K562 (cell line): ENCODE results near the gene TRIM65. TPM values are rescaled to one million over a fixed set of nuclear protein-coding genes. Genes with fewer than 3 reads are reported as not detected.

Source experiments
- BRCA1 ChIP-seq, 2 experiments: fragments of 450-650 bp in 1 of 2; sonication (generic) in 1 of 2; formaldehyde crosslinking in 1 of 2; IDR thresholded peaks; 2 replicates each; pipeline versions ENCODE4 v1.5.0 to v1.6.1; 2017 to 2020; ENCODE audit warnings: mild to moderate bottlenecking in 1 of 2, missing genetic modification reagents in 1 of 2
- EHMT2 ChIP-seq: fragments of 450-650 bp; IDR thresholded peaks from 2 replicates; pipeline ENCODE4 v1.6.1; 2018; ENCODE audit warnings: antibody characterized with exemption
- ESRRB ChIP-seq: fragments of 250-450 bp; sonication (Bioruptor Pico); IDR thresholded peaks from 2 replicates; pipeline ENCODE4 v1.5.0; 2020; ENCODE audit warnings: mild to moderate bottlenecking, moderate library complexity, borderline replicate concordance
- ETS2 ChIP-seq: IDR thresholded peaks from 2 replicates; pipeline ENCODE4 v1.6.1; 2016; ENCODE audit warnings: borderline replicate concordance, missing genetic modification characterization, mild to moderate bottlenecking, moderate library complexity, missing compliant biosample characterization; ENCODE audit not compliant: poor library complexity, severe bottlenecking
- FIP1L1 ChIP-seq: fragments of 200-400 bp; formaldehyde crosslinking; IDR thresholded peaks from 2 replicates; pipeline ENCODE4 v1.6.1; 2018; ENCODE audit warnings: mild to moderate bottlenecking, low read depth, low read length; ENCODE audit not compliant: poor library complexity, severe bottlenecking
- ILF3 ChIP-seq: fragments of 450-650 bp; IDR thresholded peaks from 2 replicates; pipeline ENCODE4 v1.6.1; 2018; ENCODE audit warnings: antibody characterized with exemption, mild to moderate bottlenecking, moderate library complexity, borderline replicate concordance
- MTF1 ChIP-seq: fragments of 250-450 bp; sonication (Bioruptor Pico); IDR thresholded peaks from 2 replicates; pipeline ENCODE4 v1.9.0; 2021; ENCODE audit warnings: moderate library complexity, mild to moderate bottlenecking, inconsistent platforms, borderline replicate concordance
- NCOA2 ChIP-seq, 2 experiments: fragments of 450-650 bp; IDR thresholded peaks; 2 replicates each; pipeline ENCODE4 v1.6.1; 2018; ENCODE audit warnings: mild to moderate bottlenecking in 2 of 2, moderate library complexity in 1 of 2; ENCODE audit not compliant: partially characterized antibody in 2 of 2
- POLR2AphosphoS2 ChIP-seq: IDR thresholded peaks from 2 replicates; pipeline ENCODE4 v1.6.1; 2012; ENCODE audit warnings: low read length, improper control_type of control experiment
- SMAD1 ChIP-seq: fragments of 150-350 bp; IDR thresholded peaks from 2 replicates; pipeline ENCODE4 v1.6.1; 2014; ENCODE audit warnings: low read length, low read depth; ENCODE audit not compliant: partially characterized antibody
- SNIP1 ChIP-seq: fragments of 450-650 bp; IDR thresholded peaks from 2 replicates; pipeline ENCODE4 v1.7.1; 2017; ENCODE audit warnings: low read depth, mild to moderate bottlenecking
- SRSF9 ChIP-seq: fragments of 200-400 bp; formaldehyde crosslinking; IDR thresholded peaks from 2 replicates; pipeline ENCODE4 v1.6.1; 2017; ENCODE audit warnings: low read depth, low read length, borderline replicate concordance
- ZNF507 ChIP-seq: conservative IDR thresholded peaks from 2 replicates; pipeline ENCODE4 v1.6.1; 2017; ENCODE audit warnings: missing genetic modification characterization, missing compliant biosample characterization
- ZNF785 ChIP-seq: fragments of 250-450 bp; sonication (Bioruptor Pico); IDR thresholded peaks from 2 replicates; pipeline ENCODE4 v1.4.0; 2020; ENCODE audit warnings: mild to moderate bottlenecking
- ZNF830 ChIP-seq: fragments of 250-450 bp; sonication (Bioruptor Pico); IDR thresholded peaks from 2 replicates; pipeline ENCODE4 v1.5.0; 2021; ENCODE audit warnings: mild to moderate bottlenecking
- polyA plus RNA-seq, 8 experiments: library from polyadenylated mRNA; depleted of rRNA in 4 of 8; stranded (reverse) in 5 of 8; unstranded in 3 of 8; fragments of >200 nt; fragmentation: Nextera tagmentation in 2 of 8; fragmentation: Illumina TruSeq in 1 of 8; extraction: Ambion mirVana in 2 of 8; extraction: Trizol in 1 of 8; gene quantifications; 2 replicates each; pipeline versions ENCODE4 v1.2.1 to v1.2.3, GENCODE V29; 2011 to 2014; ENCODE audit warnings: inconsistent platforms in 1 of 8, missing spikeins in 1 of 8
- total RNA-seq, 7 experiments: library from RNA; depleted of rRNA in 6 of 7; stranded (reverse); fragments of >200 nt in 6 of 7; fragmentation: Illumina TruSeq in 2 of 7; extraction: Trizol in 2 of 7; gene quantifications; 2 replicates each; pipeline versions ENCODE4 v1.2.1 to v1.2.3, GENCODE V29; 2011 to 2021; ENCODE audit warnings: low replicate concordance in 1 of 7
- TF ChIP-seq, protein P1 (sequence below): fragments of 250-450 bp; sonication (Bioruptor Pico); IDR thresholded peaks from 2 replicates; pipeline ENCODE4 v1.4.0; 2020; ENCODE audit warnings: mild to moderate bottlenecking, moderate library complexity, borderline replicate concordance
- TF ChIP-seq, protein P2 (sequence below): fragments of 450-650 bp; formaldehyde crosslinking; IDR thresholded peaks from 2 replicates; pipeline ENCODE4 v1.4.0; 2022; ENCODE audit warnings: mild to moderate bottlenecking, moderate library complexity
- TF ChIP-seq, protein P3 (sequence below): fragments of 250-450 bp; sonication (Bioruptor Pico); IDR thresholded peaks from 2 replicates; pipeline ENCODE4 v1.8.0; 2022; ENCODE audit warnings: inconsistent platforms
- TF ChIP-seq, protein P4 (sequence below): fragments of 450-650 bp; formaldehyde crosslinking; IDR thresholded peaks from 2 replicates; pipeline ENCODE4 v1.4.0; 2020; ENCODE audit warnings: mild to moderate bottlenecking, mixed read lengths

Gene TRIM65
- total and polyA plus RNA-seq, 9 of the 15 experiments (the other 6 are each of a cell fraction or from before 2014, with no cell fraction given): 2.8 to 45.7 (median 22.9) TPM

DNA sequence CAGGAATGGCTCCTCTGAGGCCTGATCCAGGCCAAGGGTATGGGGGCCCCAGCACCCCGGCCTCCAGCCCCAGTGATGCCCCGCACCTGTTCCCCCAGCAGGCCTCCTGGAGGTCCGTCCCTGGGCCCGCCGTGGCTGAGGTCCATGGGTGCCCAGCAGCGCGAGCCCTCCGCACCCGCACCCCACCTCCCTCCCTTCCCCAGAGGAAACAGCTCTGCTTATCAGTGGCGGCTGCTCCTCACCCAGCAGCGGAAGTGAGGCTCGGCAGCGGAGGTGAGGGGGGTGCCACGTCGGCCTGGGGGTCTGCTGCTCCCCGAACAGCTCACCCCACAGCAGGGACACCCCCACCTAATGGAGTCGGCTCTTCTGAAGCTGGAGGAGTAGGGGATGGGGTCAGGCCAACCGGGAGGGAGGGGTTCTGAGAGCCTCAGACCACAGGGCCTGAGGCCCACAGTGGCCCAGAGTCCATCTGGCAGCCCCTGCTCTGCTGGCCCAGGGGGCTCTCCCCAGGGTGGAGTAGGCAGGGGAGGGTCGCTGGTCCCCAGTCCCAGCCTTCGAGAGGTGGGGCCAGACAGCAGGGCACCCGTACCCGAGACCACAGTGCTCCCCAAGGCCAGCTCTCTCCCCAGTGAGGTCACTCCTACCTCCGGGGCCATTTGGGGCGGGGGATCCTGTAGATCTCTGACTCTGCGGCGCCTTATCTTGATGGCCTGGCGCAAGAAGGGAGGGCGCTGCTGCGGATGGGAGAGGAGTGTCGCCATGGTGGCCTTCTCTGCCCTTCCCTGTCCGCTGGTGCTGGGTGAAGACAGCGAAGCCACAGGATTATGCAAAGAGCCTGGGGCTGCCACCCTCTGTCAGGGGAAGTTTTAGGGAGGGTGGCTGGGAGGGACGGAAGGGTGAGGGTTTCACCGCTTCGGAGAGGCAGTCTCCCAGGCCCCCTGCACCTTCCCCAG, 52.9 kb downstream of the TRIM65 start, which contains the start of gene UNC13D (continued):
- TF ChIP-seq, protein P1, sequence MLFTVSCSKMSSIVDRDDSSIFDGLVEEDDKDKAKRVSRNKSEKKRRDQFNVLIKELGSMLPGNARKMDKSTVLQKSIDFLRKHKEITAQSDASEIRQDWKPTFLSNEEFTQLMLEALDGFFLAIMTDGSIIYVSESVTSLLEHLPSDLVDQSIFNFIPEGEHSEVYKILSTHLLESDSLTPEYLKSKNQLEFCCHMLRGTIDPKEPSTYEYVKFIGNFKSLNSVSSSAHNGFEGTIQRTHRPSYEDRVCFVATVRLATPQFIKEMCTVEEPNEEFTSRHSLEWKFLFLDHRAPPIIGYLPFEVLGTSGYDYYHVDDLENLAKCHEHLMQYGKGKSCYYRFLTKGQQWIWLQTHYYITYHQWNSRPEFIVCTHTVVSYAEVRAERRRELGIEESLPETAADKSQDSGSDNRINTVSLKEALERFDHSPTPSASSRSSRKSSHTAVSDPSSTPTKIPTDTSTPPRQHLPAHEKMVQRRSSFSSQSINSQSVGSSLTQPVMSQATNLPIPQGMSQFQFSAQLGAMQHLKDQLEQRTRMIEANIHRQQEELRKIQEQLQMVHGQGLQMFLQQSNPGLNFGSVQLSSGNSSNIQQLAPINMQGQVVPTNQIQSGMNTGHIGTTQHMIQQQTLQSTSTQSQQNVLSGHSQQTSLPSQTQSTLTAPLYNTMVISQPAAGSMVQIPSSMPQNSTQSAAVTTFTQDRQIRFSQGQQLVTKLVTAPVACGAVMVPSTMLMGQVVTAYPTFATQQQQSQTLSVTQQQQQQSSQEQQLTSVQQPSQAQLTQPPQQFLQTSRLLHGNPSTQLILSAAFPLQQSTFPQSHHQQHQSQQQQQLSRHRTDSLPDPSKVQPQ: no peak; the same call in 1 of the 2 replicates
- TF ChIP-seq SNIP1 (no peak), BRCA1 (IDR thresholded peaks at IDR 0.05) (no peak), BRCA1 (CRISPR knock-in tag; IDR thresholded peaks at IDR 0.05) (no peak), ETS2 (tag) (no peak), ESRRB (CRISPR knock-in tag) (no peak), SMAD1 (no peak), EHMT2 (no peak), POLR2AphosphoS2 (peak; percentile 49; the same call in 1 of the 2 replicates), ZNF507 (tag) (no peak), SRSF9 (no peak), MTF1 (CRISPR knock-in tag) (no peak), ZNF830 (CRISPR knock-in tag) (no peak), ZNF785 (CRISPR knock-in tag) (no peak), FIP1L1 (no peak), ILF3 (no peak), NCOA2 (IDR thresholded peaks at IDR 0.05; ENCODE audit: partially characterized antibody in 2 of 2) (no peak)
- TF ChIP-seq, protein P2, sequence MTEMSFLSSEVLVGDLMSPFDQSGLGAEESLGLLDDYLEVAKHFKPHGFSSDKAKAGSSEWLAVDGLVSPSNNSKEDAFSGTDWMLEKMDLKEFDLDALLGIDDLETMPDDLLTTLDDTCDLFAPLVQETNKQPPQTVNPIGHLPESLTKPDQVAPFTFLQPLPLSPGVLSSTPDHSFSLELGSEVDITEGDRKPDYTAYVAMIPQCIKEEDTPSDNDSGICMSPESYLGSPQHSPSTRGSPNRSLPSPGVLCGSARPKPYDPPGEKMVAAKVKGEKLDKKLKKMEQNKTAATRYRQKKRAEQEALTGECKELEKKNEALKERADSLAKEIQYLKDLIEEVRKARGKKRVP (CRISPR knock-in tag): no peak; the same call in 1 of the 2 replicates
- TF ChIP-seq, protein P3, sequence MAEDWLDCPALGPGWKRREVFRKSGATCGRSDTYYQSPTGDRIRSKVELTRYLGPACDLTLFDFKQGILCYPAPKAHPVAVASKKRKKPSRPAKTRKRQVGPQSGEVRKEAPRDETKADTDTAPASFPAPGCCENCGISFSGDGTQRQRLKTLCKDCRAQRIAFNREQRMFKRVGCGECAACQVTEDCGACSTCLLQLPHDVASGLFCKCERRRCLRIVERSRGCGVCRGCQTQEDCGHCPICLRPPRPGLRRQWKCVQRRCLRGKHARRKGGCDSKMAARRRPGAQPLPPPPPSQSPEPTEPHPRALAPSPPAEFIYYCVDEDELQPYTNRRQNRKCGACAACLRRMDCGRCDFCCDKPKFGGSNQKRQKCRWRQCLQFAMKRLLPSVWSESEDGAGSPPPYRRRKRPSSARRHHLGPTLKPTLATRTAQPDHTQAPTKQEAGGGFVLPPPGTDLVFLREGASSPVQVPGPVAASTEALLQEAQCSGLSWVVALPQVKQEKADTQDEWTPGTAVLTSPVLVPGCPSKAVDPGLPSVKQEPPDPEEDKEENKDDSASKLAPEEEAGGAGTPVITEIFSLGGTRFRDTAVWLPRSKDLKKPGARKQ (CRISPR knock-in tag): no peak
- TF ChIP-seq, protein P4, sequence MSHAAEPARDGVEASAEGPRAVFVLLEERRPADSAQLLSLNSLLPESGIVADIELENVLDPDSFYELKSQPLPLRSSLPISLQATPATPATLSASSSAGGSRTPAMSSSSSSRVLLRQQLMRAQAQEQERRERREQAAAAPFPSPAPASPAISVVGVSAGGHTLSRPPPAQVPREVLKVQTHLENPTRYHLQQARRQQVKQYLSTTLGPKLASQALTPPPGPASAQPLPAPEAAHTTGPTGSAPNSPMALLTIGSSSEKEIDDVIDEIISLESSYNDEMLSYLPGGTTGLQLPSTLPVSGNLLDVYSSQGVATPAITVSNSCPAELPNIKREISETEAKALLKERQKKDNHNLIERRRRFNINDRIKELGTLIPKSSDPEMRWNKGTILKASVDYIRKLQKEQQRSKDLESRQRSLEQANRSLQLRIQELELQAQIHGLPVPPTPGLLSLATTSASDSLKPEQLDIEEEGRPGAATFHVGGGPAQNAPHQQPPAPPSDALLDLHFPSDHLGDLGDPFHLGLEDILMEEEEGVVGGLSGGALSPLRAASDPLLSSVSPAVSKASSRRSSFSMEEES: no peak
